HepG2 (cell line): ENCODE results near the gene CDC25C. TPM values are rescaled to one million over a fixed set of nuclear protein-coding genes. Genes with fewer than 3 reads are reported as not detected.

Source experiments
- ATAC-seq: fragments of 200-7000 bp; cut with Tn5 transposase; 3 replicates; pipeline ENCODE4 v1.9.1; 2020; ENCODE audit warnings: mild to moderate bottlenecking, moderate library complexity
- BruUV-seq: library from RNA; stranded (reverse); fragments of 400-500 nt; replicated peaks from 2 replicates; lab custom pipeline; 2021; lab: Mats Ljungman, UMichigan
- CTCF ChIA-PET: fragments of 300-600 bp; formaldehyde crosslinking; extraction: SDS; loops from one replicate; lab custom pipeline; 2021; ENCODE audit warnings: low total read pairs, inconsistent platforms, low intra/inter-chr PET ratio; lab: Yijun Ruan, JAX
- POLR2A ChIA-PET: fragments of 350-600 bp; sonication (Branson Sonifier 250); formaldehyde crosslinking; loops from one replicate; lab custom pipeline; 2020; ENCODE audit warnings: antibody characterized with exemption, inconsistent platforms; lab: Yijun Ruan, JAX
- DNase-seq: peaks from one replicate; pipeline ENCODE4 v3.0.0-alpha.2; 2015; ENCODE audit warnings: low spot score
- FAIRE-seq: peaks from 3 replicates; lab custom pipeline; 2011; peaks lifted over from hg19 to GRCh38; lab: Jason Lieb, UNC
- H2AFZ ChIP-seq: one replicate; pipeline ENCODE4 v1.6.1; 2011; ENCODE audit warnings: low read length, inconsistent platforms
- H3K27ac ChIP-seq: fragments of 300-600 bp; 3 replicates; pipeline ENCODE4 v1.8.0; 2011; ENCODE audit warnings: mixed run types, mild to moderate bottlenecking, mixed read lengths, low read length, inconsistent platforms; ENCODE audit not compliant: insufficient read depth; ENCODE audit errors: extremely low read length
- H3K27me3 ChIP-seq, 2 experiments: fragments of 200-600 bp in 1 of 2; 2 replicates in 1 of 2; 3 replicates in 1 of 2; pipeline versions ENCODE4 v1.6.0 to v1.8.0; 2011; ENCODE audit warnings: low read length in 2 of 2, mild to moderate bottlenecking in 2 of 2, moderate library complexity in 2 of 2, inconsistent platforms in 1 of 2; ENCODE audit not compliant: insufficient read depth in 2 of 2, control insufficient read depth in 1 of 2
- H3K36me3 ChIP-seq, 2 experiments: fragments of 200-600 bp in 1 of 2; replicated peaks in 1 of 2; 2 replicates in 1 of 2; 3 replicates in 1 of 2; pipeline versions ENCODE4 v1.5.1 to v1.8.0; 2011; ENCODE audit warnings: low read length in 2 of 2, inconsistent platforms in 1 of 2; ENCODE audit not compliant: insufficient read depth in 2 of 2, control insufficient read depth in 1 of 2
- H3K4me1 ChIP-seq: 2 replicates; pipeline ENCODE4 v1.5.1; 2012; ENCODE audit warnings: low read length, inconsistent platforms; ENCODE audit not compliant: insufficient read depth
- H3K4me2 ChIP-seq: 2 replicates; pipeline ENCODE4 v1.6.0; 2011; ENCODE audit warnings: low read depth, low read length, inconsistent platforms
- H3K4me3 ChIP-seq, 3 experiments: fragments of 200-600 bp in 1 of 3; sonication (generic), shearing (Covaris generic) in 1 of 3; replicated peaks in 1 of 3; 2 replicates each; pipeline ENCODE4 v1.5.1; 2011 to 2016; ENCODE audit warnings: low read length in 3 of 3, inconsistent platforms in 2 of 3, low read depth in 2 of 3, mild to moderate bottlenecking in 2 of 3, control low read depth in 1 of 3, mixed read lengths in 1 of 3; ENCODE audit not compliant: insufficient read depth in 1 of 3
- H3K79me2 ChIP-seq: one replicate; pipeline ENCODE4 v1.6.1; 2011; ENCODE audit warnings: low read length, inconsistent platforms; ENCODE audit not compliant: insufficient read depth
- H3K9ac ChIP-seq: 2 replicates; pipeline ENCODE4 v1.6.0; 2011; ENCODE audit warnings: mild to moderate bottlenecking, low read depth, low read length, inconsistent platforms; ENCODE audit not compliant: insufficient read depth
- H3K9me3 ChIP-seq: 2 replicates; pipeline ENCODE4 v1.5.1; 2012; ENCODE audit warnings: mild to moderate bottlenecking, low read length
- H4K20me1 ChIP-seq: 2 replicates; pipeline ENCODE4 v1.6.0; 2011; ENCODE audit warnings: inconsistent platforms, mild to moderate bottlenecking, low read length, moderate library complexity; ENCODE audit not compliant: insufficient read depth
- AGO2 ChIP-seq: fragments of 200-400 bp; formaldehyde crosslinking; optimal IDR thresholded peaks from 2 replicates; pipeline ENCODE3; 2017; ENCODE audit warnings: mild to moderate bottlenecking, low read depth, low read length, moderate library complexity
- ARHGAP35 ChIP-seq: sonication (generic); formaldehyde crosslinking; IDR thresholded peaks from 2 replicates; pipeline ENCODE4 v1.9.0; 2022; ENCODE audit warnings: mild to moderate bottlenecking, inconsistent platforms, moderate library complexity, missing genetic modification reagents, borderline replicate concordance
- ARNTL ChIP-seq: sonication (generic); formaldehyde crosslinking; IDR thresholded peaks from 2 replicates; pipeline ENCODE4 v1.4.0; 2020; ENCODE audit warnings: mild to moderate bottlenecking, missing genetic modification reagents
- RBFOX2 ChIP-seq: fragments of 200-400 bp; formaldehyde crosslinking; IDR thresholded peaks from 2 replicates; pipeline ENCODE4 v1.6.1; 2017; ENCODE audit warnings: low read depth, mild to moderate bottlenecking, low read length
- SMARCE1 ChIP-seq: fragments of 450-650 bp; IDR thresholded peaks from 2 replicates; pipeline ENCODE4 v1.6.1; 2017; ENCODE audit warnings: borderline replicate concordance
- SSRP1 ChIP-seq: IDR thresholded peaks from 2 replicates; pipeline ENCODE4 v1.6.1; 2016; ENCODE audit warnings: control low read depth
- ZBTB26 ChIP-seq: IDR thresholded peaks from 2 replicates; pipeline ENCODE4 v1.6.1; 2016; ENCODE audit warnings: missing compliant biosample characterization, missing genetic modification reagents, borderline replicate concordance
- ZNF629 ChIP-seq: sonication (generic); formaldehyde crosslinking; conservative IDR thresholded peaks from 2 replicates; pipeline ENCODE4 v1.5.0; 2020; ENCODE audit warnings: missing genetic modification reagents
- ZNF841 ChIP-seq: sonication (generic); formaldehyde crosslinking; IDR thresholded peaks from 2 replicates; pipeline ENCODE4 v1.8.1; 2023; ENCODE audit warnings: missing genetic modification reagents, borderline replicate concordance
- WGBS: methylation state at CpG from one replicate; pipeline ENCODE4 v1.1.6; 2017; ENCODE audit warnings: low lambda C conversion rate; 5-methylcytosine and 5-hydroxymethylcytosine counted together
- in situ Hi-C: cut with HindIII; loops from 2 replicates; pipeline ENCODE4 v1.10.0; 2017; ENCODE audit warnings: low pct_unique_long_range_greater_than_20kb; ENCODE audit not compliant: extremely low pct_ligation_motif_present
- intact Hi-C: fragments of 100-400 bp; cut with micrococcal nuclease; formaldehyde crosslinking; loops from one replicate; pipeline ENCODE4 v1.10.0; 2022; ENCODE audit not compliant: unreplicated experiment
- polyA plus RNA-seq, 8 experiments: library from polyadenylated mRNA; depleted of rRNA in 3 of 8; stranded (reverse) in 7 of 8; unstranded in 1 of 8; fragments of >200 nt; fragmentation: Illumina TruSeq in 4 of 8; extraction: Trizol in 4 of 8; gene quantifications; 2 replicates each; pipeline versions ENCODE4 v1.2.1 to v1.2.3, GENCODE V29; 2011 to 2016; ENCODE audit warnings: low read depth in 4 of 8, missing spikeins in 1 of 8, mixed read lengths in 1 of 8; ENCODE audit not compliant: insufficient read depth in 1 of 8
- total RNA-seq, 5 experiments: library from RNA; depleted of rRNA; stranded (reverse); fragments of >200 nt; fragmentation: Illumina TruSeq; extraction: Trizol; gene quantifications; 2 replicates each; pipeline ENCODE4 v1.2.3, GENCODE V29; 2016; ENCODE audit warnings: low read depth in 1 of 5

CDC25C gene
- total and polyA plus RNA-seq, 2 of the 13 experiments (the other 11 are each of a cell fraction or from before 2014, with no cell fraction given): 17.7 to 27.6 TPM

GRCh38 chr5:138344887-138345622 lies 13.5 kb upstream of the CDC25C start:
- no peak overlapping the region for H3K27ac ChIP-seq
- intact Hi-C loops (no loop called here), in situ Hi-C loops (no loop called here)
- no peaks in the 10 kb centered on the region for H3K27me3 ChIP-seq
- no peak overlapping the region for H3K4me3 ChIP-seq
- WGBS: 99% methylated on average over 23 of the region's 32 CpGs
- no peak for DNase-seq
- H4K20me1 ChIP-seq: no peaks in the 10 kb centered on the region; the same call in 1 of the 2 replicates
- peaks cover 18% of the 10 kb centered on the region for H3K79me2 ChIP-seq
- no peak overlapping the region for H3K4me2 ChIP-seq
- ChIA-PET POLR2A (no interaction called here), CTCF (no interaction called here)
- H3K36me3 ChIP-seq: peaks cover 14 to 54% of the 10 kb centered on the region in 2 experiments
- BruUV-seq: no TSS peak
- H3K9ac ChIP-seq: no peak overlapping the region
- H2AFZ ChIP-seq: no peak overlapping the region
- no peaks in the 10 kb centered on the region for H3K9me3 ChIP-seq
- TF ChIP-seq AGO2: peak; percentile 64
- no peak for TF ChIP-seq ZNF841
- TF ChIP-seq RBFOX2: peak; percentile 69
- peaks cover 17% of the 10 kb centered on the region for H3K4me1 ChIP-seq
- ATAC-seq: no peak
- no peak for FAIRE-seq

GRCh38 chr5:138340008-138340407 lies 8.4 kb upstream of the CDC25C start:
- peak overlapping the region; percentile 97 for H3K4me2 ChIP-seq
- peaks cover 4% of the 10 kb centered on the region; the same call in 1 of the 2 replicates for H4K20me1 ChIP-seq
- BruUV-seq: no TSS peak
- POLR2A ChIA-PET: interaction anchor here (0.8 to 6.4 kb wide), 3 partner anchors 8 to 127 kb away, joined by 3 to 111 read pairs (median 4); partner anchors contain the start of genes CDC23, CDC25C and KDM3B
- no peak overlapping the region for H3K27ac ChIP-seq
- WGBS: 94% methylated on average over 3 of the region's 3 CpGs
- H2AFZ ChIP-seq: no peak overlapping the region
- in situ Hi-C loops (no loop called here), intact Hi-C loops (no loop called here)
- H3K9me3 ChIP-seq: no peaks in the 10 kb centered on the region
- no peak for DNase-seq
- peaks cover 2 to 23% of the 10 kb centered on the region in 2 experiments for H3K36me3 ChIP-seq
- FAIRE-seq: no peak
- ATAC-seq: no peak
- H3K4me3 ChIP-seq: peak overlapping the region in 1 of 3 experiments; percentile 80; a peak in 2 of 6 replicates
- TF ChIP-seq ZBTB26 (CRISPR knock-in tag) (no peak), SMARCE1 (no peak), ARNTL (no peak), SSRP1 (CRISPR knock-in tag) (no peak), ARHGAP35 (CRISPR knock-in tag) (no peak), ZNF629 (CRISPR knock-in tag) (peak; percentile 48; the same call in 1 of the 2 replicates)
- TF ChIP-seq, all 625 proteins: peak for 1
- H3K27me3 ChIP-seq: no peaks in the 10 kb centered on the region; a peak in 1 of 5 replicates
- CTCF ChIA-PET: no interaction called here
- H3K9ac ChIP-seq: peak overlapping the region; percentile 99; the same call in 1 of the 2 replicates
- peaks cover 43% of the 10 kb centered on the region for H3K4me1 ChIP-seq
- H3K79me2 ChIP-seq: peaks cover 34% of the 10 kb centered on the region
